Measurements from ENCODE around the gene PGAP3.

Gene PGAP3

GRCh38 chr17:39642291-39643074 lies 45.4 kb downstream of the PGAP3 start:
- TF ChIP-seq MYC (IDR thresholded peaks at IDR 0.05; ENCODE audit: low read depth, low read length) (no peak), CTCF (IDR thresholded peaks at IDR 0.05; ENCODE audit: low read depth, low read length) (no peak), POLR2A (IDR thresholded peaks at IDR 0.05; ENCODE audit: extremely low read depth, insufficient read length) (no peak), MAX (IDR thresholded peaks at IDR 0.05; ENCODE audit: low read depth, low read length) (no peak)
- DNase-seq (ENCODE audit: low read depth), result no peak
- H3K4me3 ChIP-seq (ENCODE audit: low read depth, low read length), result no peak overlapping the region

- DNase-seq (ENCODE audit: low read depth), result no peak
- TF ChIP-seq POLR2A (IDR thresholded peaks at IDR 0.05; ENCODE audit: extremely low read depth, insufficient read length) (no peak), CTCF (IDR thresholded peaks at IDR 0.05; ENCODE audit: low read depth, low read length) (no peak), MYC (IDR thresholded peaks at IDR 0.05; ENCODE audit: low read depth, low read length) (no peak), MAX (IDR thresholded peaks at IDR 0.05; ENCODE audit: low read depth, low read length) (no peak)
- no peak overlapping the region for H3K4me3 ChIP-seq (ENCODE audit: low read depth, low read length)
These were observed 46.0 kb downstream of the PGAP3 start for GRCh38 chr17:39641883-39642282.

GRCh38 chr17:39641097-39641496 lies 46.8 kb downstream of the PGAP3 start:
- TF ChIP-seq MYC (IDR thresholded peaks at IDR 0.05; ENCODE audit: low read depth, low read length) (no peak), CTCF (IDR thresholded peaks at IDR 0.05; ENCODE audit: low read depth, low read length) (no peak), MAX (IDR thresholded peaks at IDR 0.05; ENCODE audit: low read depth, low read length) (no peak), POLR2A (IDR thresholded peaks at IDR 0.05; ENCODE audit: extremely low read depth, insufficient read length) (no peak)
- H3K4me3 ChIP-seq (ENCODE audit: low read depth, low read length), result no peak overlapping the region
- no peak for DNase-seq (ENCODE audit: low read depth)

- H3K4me3 ChIP-seq (ENCODE audit: low read depth, low read length), result no peak overlapping the region
- no peak for DNase-seq (ENCODE audit: low read depth)
- no peak for TF ChIP-seq MYC (IDR thresholded peaks at IDR 0.05; ENCODE audit: low read depth, low read length)
- TF ChIP-seq CTCF (IDR thresholded peaks at IDR 0.05; ENCODE audit: low read depth, low read length), result no peak
- TF ChIP-seq MAX (IDR thresholded peaks at IDR 0.05; ENCODE audit: low read depth, low read length), result no peak
- no peak for TF ChIP-seq POLR2A (IDR thresholded peaks at IDR 0.05; ENCODE audit: extremely low read depth, insufficient read length)
These were observed 47.2 kb downstream of the PGAP3 start for GRCh38 chr17:39640591-39641031.

- no peak for DNase-seq (ENCODE audit: low read depth)
- no peak overlapping the region for H3K4me3 ChIP-seq (ENCODE audit: low read depth, low read length)
- TF ChIP-seq MAX (IDR thresholded peaks at IDR 0.05; ENCODE audit: low read depth, low read length) (no peak), POLR2A (IDR thresholded peaks at IDR 0.05; ENCODE audit: extremely low read depth, insufficient read length) (no peak), CTCF (IDR thresholded peaks at IDR 0.05; ENCODE audit: low read depth, low read length) (no peak), MYC (IDR thresholded peaks at IDR 0.05; ENCODE audit: low read depth, low read length) (no peak)
These were observed 48.0 kb downstream of the PGAP3 start for GRCh38 chr17:39639566-39640458.
